Right lobe of liver (tissue), 4 donors: Measurements from ENCODE around the gene KRTAP2-2.

Source experiments
- POLR2A ChIP-seq: fragments of 450-650 bp; IDR thresholded peaks from one replicate; pipeline ENCODE4 v1.6.1; 2017; ENCODE audit warnings: antibody characterized with exemption, mild to moderate bottlenecking
- TF ChIP-seq, protein P1 (sequence below), 4 donors: fragments of 200-600 bp in 3 of 4; fragments of 450-650 bp in 1 of 4; IDR thresholded peaks; one replicate each; pipeline versions ENCODE4 v1.5.1 to v1.8.0; 2016 to 2022; ENCODE audit warnings: antibody characterized with exemption in 4 of 4, mild to moderate bottlenecking in 2 of 4
- donor health status: DM: no; HTN: no; CAD: no.
- donor health status: DM: no; HTN: no; CAD: no.
- donor health status: DM: no; HTN: yes; CAD: no.

GRCh38 chr17:41082626-41083025 lies 27.6 kb upstream of the KRTAP2-2 start:
- TF ChIP-seq, protein P1, sequence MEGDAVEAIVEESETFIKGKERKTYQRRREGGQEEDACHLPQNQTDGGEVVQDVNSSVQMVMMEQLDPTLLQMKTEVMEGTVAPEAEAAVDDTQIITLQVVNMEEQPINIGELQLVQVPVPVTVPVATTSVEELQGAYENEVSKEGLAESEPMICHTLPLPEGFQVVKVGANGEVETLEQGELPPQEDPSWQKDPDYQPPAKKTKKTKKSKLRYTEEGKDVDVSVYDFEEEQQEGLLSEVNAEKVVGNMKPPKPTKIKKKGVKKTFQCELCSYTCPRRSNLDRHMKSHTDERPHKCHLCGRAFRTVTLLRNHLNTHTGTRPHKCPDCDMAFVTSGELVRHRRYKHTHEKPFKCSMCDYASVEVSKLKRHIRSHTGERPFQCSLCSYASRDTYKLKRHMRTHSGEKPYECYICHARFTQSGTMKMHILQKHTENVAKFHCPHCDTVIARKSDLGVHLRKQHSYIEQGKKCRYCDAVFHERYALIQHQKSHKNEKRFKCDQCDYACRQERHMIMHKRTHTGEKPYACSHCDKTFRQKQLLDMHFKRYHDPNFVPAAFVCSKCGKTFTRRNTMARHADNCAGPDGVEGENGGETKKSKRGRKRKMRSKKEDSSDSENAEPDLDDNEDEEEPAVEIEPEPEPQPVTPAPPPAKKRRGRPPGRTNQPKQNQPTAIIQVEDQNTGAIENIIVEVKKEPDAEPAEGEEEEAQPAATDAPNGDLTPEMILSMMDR (IDR thresholded peaks at IDR 0.05) = no peak
- TF ChIP-seq POLR2A = no peak
